Measurements from ENCODE around the gene TPSAB1.
"Not testable (repeated sequence)": the region's sequence is repeated elsewhere in the genome, so short reads cannot be mapped to it uniquely, and the experiment has no call there.

TPSAB1 gene

DNA sequence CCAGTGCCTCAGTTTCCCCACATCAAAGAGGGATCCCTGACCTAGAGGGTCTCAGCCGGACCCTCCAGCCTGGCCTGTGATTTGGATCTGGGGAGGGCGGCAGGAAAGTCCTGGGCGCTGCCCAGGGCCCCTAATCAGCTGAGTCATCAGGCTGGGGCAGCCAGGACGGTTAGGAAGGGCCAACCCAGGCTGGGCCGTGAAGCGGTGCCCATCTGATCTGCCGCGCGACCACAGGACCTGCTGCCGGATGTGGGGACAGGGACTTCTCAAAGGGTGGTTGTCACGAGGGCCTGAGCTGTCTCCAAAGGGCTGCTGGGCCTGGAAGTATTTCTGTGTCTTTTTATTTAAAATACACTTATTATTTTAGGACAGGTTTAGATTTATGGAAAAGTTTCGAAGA is 4.4 kb downstream of the TPSAB1 start:
- in situ Hi-C loops (cut with MboI; ENCODE audit: low sequenced_read_pairs) = no loop called here

DNA sequence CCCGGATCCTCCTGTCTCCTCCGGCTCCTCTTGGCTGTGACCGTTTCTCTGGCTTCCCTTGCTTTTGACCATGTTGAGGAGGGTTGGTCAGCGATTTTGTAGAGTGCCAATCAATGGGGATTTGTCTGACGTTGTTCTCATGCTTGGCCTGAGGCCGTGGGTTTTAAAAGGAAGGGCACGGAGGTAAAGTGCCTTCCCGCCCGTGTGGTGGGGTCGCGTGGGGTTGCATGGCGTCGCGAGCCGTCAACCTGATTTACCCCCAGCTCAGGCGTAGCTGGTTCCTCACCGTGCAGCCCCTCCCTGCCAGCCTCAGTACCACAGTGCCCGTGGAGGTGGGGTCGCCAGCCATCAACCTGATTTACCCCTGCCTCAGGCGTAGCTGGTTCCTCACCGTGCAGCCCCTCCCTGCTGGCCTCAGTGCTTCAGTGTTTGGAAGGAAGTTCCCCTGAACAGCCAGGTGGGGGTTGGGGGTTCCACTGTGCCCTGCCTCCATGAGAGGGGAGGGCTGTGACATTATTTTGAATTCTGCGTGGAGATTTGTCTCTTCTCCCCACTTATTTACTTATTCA is 5.0 kb downstream of the TPSAB1 start:
- in situ Hi-C loops (cut with MboI; ENCODE audit: low sequenced_read_pairs) = no loop called here

DNA sequence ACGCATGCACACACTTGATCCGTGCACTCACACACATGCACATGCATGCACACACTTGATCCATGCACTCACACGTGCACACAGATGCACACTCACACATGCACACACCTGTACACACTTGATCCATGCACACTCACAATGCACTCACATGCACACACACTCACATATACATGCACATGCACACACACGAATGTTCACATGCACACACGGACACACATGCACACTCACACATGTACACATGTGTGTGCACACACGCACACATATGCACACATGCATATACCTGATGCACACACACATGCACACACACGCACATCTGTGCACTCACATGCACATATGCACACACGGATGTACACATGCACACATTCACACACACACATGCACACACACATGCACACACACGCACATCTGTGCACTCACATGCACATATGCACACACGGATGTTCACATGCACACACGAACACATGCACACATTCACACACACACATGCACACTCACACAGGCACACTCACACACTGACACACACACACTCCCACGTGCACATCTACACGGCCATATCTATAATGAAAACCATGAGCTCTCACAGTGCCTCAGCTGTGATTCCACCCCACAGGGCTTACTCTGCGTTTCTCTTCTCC is 7.5 kb downstream of the TPSAB1 start:
- in situ Hi-C loops (cut with MboI; ENCODE audit: low sequenced_read_pairs) = not testable (repeated sequence)

DNA sequence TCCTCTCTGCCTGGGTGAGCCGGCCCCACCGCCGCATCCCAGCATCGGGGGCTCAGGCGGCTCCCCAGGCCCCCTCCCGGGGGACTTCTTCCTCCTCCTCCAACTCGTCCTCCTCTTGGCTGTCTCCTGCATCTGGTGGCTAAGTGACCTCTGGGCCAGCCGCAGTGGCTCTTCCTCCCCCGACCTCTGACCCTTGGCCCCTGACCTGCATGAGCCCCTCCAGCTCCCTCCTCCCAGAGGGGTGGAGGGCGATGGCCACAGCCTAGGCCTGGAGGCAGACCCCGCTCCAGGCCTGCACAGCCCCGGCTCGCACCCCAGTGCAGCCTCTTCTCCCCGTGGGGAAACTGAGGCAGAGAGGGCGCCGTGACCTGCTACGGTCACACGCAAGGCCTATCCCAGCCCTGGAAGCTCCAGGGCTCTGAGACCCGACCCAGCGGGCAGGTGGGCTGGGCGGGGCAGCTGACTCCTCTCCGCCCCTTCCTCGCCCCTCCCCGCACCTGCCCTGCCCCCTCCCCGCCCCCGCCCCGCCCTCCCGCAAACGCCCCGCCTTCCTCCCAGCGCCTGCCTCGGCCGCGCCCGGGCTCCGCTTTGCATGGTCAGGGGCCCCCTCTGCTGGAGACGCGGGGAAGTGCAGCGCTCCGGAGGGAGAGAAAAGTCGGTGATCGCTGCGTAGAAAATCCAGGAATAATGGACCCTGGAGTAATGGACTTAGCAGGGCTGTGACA is 8.7 kb downstream of the TPSAB1 start:
- in situ Hi-C loops (cut with MboI; ENCODE audit: low sequenced_read_pairs) = not testable (repeated sequence)

DNA sequence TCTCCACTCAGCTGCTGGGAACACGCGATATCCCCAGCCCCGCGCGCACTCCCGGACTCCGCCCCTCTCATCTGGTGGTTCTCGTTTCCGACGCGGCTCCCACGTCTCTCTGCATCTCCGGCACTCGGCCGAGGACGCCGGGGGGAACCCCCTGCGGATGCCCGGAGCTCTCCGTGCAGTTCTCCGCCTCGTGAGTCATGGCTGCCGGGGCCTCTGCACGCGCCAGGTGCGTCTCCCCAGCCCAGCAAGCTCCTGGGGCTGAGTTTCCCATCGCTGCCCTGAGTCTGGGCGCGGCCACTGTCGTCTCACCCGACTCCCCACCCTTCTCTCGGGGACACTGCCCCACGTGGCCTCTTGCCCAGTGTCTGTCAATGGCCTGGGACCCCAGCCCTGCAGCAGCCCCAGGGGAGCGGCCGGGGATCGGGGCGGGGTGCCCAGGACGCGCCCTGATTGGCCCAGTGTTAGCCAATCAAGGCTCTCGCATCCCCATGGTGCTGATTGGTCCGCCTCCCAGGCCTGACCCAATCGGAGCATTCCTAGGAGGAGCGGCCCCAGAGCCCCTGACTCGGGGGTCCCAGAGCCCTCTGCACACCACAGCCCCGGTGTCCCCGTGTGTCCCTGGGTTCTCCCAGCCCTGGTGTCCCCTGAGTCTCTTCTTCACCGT is 13.3 kb downstream of the TPSAB1 start:
- in situ Hi-C loops (cut with MboI; ENCODE audit: low sequenced_read_pairs) = not testable (repeated sequence)

DNA sequence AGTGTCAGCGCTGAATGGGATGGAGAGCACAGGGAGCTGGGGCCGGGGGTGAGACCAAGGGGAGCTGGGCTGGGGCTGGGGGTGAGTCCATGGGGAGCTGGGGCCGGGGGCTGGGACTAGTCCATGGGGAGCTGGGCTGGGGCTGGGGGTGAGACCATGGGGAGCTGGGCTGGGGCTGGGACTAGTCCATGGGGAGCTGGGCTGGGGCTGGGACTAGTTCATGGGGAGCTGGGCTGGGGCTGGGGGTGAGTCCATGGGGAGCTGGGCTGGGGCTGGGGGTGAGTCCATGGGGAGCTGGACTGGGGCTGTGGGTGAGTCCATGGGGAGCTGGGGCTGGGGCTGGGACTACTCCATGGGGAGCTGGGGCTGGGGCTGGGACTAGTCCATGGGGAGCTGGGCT is 14.3 kb downstream of the TPSAB1 start:
- in situ Hi-C loops (cut with MboI; ENCODE audit: low sequenced_read_pairs) = not testable (repeated sequence)

DNA sequence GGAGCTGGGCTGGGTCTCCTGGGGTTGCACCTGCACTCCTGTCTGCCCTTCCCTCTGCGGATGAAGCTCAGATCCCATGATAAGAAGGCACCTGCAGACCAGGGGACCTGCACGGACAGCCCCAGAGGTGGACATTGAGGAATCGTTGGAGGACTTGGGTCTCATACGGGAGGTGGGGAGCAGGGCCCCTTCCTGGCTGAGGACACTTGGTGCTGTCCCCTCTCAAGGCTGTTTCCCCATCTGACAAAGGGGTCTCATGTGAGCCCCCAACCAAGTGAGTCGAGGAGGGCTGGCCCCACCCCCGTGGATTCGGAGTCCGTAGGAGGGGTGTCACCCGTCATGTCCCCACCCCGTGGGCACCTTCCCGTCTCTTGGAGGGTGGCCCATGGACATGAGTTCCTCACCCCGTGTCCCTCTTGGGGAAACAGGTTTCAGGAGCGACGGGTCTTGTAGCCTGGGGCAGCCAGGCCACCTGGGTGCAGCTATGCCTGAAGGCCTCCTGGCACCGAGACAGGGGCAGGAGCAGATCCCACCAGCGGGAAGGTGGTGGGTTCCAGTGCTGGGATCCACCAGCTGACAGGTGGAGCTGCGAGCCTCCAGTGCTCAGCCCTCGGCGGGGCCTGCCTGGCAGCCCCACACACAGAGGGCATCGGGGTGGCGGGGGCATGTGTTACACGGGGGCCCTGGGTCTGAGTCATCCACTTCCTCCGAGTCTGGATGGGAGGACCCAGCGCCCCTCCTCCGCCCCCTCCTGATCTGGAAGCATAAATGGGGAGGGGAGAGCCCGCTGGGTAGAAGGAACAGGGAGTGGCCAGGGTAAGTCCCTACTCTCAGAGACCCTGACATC is 15.0 kb downstream of the TPSAB1 start, which contains the start of gene TPSD1:
Gene TPSD1, plus strand, starts transcription at position 794 of the 847 bp plus-strand sequence. CDS start 212 bp downstream, outside the sequence.
- in situ Hi-C loops (cut with MboI; ENCODE audit: low sequenced_read_pairs) = not testable (repeated sequence)

DNA sequence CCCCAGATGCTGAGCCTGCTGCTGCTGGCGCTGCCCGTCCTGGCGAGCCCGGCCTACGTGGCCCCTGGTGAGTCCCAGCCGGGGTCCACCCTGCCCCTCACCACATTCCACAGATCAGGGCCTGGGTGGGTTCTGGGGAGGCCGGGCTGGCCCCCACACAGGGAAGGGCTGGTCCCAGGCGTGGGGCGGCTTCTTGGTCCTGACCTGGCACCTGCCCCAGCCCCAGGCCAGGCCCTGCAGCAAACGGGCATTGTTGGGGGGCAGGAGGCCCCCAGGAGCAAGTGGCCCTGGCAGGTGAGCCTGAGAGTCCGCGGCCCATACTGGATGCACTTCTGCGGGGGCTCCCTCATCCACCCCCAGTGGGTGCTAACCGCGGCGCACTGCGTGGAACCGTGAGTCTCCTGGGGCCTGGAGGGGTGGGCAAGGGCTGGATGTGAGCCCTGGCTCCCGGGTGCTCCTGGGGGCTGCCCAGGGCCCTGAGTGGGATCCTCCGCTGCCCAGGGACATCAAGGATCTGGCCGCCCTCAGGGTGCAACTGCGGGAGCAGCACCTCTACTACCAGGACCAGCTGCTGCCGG is 15.9 kb downstream of the TPSAB1 start:
- in situ Hi-C loops (cut with MboI; ENCODE audit: low sequenced_read_pairs) = not testable (repeated sequence)

DNA sequence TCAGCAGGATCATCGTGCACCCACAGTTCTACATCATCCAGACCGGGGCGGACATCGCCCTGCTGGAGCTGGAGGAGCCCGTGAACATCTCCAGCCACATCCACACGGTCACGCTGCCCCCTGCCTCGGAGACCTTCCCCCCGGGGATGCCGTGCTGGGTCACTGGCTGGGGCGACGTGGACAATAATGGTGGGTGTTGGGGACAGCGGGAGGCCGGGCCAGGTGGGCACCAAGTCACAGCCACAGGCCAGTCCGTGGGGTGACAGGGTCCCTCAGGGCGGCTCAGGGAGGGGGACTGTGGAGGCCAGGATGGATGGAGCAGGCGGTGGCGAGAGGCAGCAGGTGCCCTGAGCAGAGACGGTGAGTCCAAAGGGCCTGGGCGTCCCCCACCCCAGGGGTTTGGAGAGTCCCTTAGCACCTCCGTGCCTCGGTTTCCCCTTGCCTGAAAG is 16.4 kb downstream of the TPSAB1 start:
- in situ Hi-C loops (cut with MboI; ENCODE audit: low sequenced_read_pairs) = no loop called here

DNA sequence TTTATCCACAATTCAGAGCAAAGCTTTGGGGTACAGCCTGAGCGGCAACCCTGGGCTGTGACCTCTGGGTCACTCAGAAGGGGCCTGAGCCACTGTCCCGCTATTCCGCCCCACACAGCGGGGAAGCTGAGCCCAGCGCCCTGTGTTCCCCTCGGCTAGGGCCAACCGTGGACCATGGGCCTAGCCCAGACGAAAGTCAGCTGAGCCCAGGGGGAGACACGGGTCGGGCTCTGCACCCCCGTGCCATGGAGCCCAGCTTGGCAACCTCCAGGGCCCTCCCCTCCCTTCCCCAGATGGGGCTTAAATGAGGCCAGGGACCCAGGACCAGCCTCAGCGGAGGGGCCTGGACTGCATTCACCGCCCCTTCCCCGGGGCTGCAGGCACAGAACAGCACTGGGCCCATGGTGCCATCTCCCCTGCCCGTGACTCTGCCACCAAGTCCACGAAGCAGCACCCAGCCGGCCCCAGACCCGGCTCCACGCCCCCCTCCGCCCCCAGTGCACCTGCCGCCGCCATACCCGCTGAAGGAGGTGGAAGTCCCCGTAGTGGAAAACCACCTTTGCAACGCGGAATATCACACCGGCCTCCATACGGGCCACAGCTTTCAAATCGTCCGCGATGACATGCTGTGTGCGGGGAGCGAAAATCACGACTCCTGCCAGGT is 17.2 kb downstream of the TPSAB1 start:
- in situ Hi-C loops (cut with MboI; ENCODE audit: low sequenced_read_pairs) = no loop called here

DNA sequence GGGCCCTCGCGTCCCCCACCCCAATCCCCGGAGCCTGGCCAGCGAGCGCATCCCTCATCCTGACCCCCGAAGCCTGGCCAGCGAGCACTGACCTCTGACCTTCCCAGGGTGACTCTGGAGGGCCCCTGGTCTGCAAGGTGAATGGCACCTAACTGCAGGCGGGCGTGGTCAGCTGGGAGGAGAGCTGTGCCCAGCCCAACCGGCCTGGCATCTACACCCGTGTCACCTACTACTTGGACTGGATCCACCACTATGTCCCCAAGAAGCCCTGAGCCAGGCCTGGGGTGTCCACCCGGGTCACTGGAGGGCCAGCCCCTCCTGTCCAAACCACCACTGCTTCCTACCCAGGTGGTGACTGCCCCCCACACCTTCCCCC is 17.7 kb downstream of the TPSAB1 start:
- in situ Hi-C loops (cut with MboI; ENCODE audit: low sequenced_read_pairs) = no loop called here

DNA sequence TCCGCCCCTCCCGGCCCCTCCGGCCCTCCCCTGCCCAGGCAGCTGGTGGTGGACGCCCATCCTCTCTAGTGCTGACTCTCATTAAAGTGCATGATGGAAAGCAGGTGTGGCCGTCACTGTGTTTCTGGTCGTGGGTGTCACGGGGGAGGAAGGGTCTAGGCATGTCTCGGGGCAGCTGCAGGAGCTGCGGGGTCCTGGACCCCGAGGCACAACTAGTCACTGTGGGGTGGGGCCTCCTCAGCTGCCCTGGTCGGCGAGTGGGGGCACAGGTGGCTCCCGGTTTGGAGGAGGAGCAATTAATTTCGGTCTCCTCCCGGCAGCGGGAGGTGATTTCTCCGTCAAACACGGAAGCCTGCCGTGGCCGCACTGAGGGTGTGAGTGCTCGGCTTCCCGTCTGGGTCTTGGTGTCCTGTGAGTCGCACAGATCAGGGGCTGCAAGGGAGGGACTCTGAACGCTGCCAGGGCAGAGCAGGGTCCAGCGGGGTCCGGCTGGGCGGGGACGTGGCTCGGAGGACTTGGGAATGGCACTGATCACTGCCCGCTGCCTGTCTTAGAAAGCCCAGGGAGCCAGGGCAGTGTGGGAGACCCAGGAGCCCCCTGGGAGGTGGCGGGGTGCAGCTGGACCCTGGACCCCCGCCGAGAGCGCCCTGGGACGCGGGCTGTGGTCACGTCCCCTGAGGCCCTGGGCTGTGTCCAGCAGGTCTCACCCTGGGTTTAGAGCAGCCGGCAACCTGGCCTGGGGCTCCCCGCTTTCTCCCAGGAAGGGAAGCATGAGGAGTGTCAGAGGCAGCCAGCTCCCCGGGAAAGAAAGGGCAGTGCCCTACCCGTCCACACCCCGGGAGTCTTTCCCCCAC is 18.6 kb downstream of the TPSAB1 start:
- in situ Hi-C loops (cut with MboI; ENCODE audit: low sequenced_read_pairs) = no loop called here

DNA sequence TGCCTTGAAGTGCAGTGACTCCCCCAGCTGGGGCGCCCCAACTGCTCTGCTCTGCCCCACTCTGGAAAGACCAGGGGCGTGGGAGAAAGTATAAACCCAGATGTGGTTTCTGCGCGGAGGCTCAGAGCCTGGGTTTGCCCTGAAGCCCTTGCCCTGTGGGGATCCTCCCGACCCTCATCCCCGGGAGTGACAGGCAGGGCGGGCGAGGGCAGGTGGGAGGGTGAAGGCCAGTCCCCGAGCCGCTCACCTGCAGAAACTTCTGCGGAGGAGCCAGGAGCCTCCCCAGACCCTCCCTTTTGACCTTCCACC is 19.2 kb downstream of the TPSAB1 start:
- in situ Hi-C loops (cut with MboI; ENCODE audit: low sequenced_read_pairs) = no loop called here

DNA sequence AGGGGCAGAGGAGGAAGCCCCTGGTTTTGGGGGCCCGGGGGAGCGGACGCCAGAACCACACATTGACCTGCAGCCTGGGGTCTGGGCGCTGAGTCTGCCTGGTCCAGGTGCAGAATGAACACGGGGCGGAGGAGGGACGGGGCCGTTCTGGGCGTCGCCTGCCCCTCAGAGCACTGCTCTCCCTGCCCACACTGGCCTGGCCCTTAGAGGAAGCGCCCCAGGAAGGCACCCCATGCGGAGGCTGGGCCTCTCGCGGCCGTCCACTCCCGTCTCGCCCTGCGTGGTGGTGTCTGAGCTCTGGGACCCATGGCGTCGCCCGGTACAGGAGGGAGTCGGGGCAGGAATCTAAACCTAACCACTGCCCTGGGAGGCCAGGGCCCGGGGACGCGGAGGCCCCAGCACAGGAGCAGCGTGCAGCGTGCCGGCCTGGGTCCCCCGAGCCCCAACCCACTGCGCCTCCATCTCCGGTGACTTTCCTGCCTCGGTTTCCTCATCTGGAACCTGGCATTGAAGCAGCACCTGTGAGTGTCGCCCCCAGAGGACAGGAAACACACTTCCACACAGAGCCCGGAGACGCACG is 19.7 kb downstream of the TPSAB1 start:
- in situ Hi-C loops (cut with MboI; ENCODE audit: low sequenced_read_pairs) = no loop called here

DNA sequence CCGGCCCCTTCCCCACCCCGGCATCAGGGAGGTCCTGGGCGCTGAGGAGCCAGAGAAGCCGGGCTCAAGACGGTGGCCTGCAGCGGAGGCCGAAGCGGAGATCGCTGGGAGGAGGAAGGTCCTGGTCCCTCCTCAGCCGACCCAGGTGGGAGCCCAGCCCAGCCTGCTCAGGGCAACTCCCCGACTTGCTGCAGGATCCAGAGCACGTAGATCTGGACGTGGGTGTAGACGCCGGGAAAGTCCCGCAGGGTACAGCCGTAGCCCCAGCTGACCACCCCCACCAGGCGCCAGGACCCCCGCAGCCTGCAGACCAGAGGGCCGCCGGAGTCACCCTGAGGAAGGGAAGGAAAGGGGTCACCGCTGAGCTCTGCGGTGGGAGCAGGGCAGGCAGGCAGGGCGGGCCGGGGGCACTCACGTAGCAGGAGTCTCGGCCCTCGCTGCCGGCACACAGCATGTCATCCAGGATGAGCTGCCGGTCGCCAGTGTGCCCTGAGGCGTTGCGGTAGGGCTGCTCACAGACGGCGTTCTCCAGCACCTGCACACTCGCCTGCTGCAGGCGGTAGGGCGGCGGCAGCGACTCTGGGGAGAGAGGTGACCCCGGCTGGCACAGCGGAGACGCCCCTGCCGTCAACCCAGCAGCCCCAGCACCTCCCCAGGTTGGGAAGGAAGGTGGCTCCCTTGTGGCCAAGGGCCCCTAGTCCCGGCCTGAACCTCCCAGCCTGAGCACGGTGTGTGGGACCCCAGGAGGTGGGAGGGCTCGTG is 20.8 kb downstream of the TPSAB1 start:
- in situ Hi-C loops (cut with MboI; ENCODE audit: low sequenced_read_pairs) = no loop called here

DNA sequence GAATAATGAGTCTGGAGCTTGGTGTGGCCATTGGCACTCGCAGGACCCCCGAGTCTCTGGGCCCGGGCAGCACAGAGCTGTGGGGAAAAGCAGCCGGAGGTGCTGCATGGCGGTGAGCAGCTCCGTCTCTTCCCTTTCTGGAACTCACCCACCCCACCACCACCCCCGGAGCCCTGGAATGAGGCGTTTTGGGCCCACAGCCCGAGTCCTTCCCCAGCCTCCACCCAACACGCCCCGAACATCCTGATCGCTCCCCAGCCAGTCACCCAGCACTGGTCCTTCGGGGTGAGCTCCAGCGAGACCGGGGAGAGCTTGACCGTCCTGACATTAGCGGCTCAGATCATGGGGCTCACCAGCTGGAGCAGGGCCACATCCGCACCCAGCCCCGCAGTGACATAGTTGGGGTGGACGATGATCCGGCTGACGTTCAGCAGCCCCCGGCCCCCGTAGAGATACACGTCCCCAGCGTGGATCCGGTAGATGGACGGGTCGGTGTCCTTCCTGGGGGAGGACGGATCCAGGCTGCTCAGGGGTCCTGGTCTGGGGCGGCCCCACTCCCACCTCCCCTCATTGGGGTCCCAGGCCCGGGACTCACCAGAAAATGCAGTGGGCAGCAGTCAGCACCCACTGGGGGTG is 21.8 kb downstream of the TPSAB1 start:
- in situ Hi-C loops (cut with MboI; ENCODE audit: low sequenced_read_pairs) = no loop called here

DNA sequence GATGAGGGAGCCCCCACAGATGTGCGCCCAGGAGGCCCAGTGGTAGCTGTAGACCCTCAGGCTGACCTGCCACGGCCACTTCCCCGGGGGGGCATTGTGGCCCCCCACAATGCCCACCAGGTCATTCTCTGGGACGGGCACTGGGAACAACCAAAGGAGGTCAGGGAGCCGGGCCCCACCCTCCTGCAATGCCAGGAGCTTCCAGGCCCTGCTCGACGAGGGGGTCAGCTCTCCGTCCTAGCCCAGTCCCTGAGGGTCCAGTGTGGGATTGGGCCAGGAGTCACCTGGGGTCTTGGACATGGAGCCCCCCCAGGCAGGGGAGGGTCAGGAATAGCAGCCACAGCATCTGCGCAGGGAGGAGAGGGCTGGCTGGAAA is 22.3 kb downstream of the TPSAB1 start:
- in situ Hi-C loops (cut with MboI; ENCODE audit: low sequenced_read_pairs) = no loop called here
